Measurements from ENCODE around the gene CNTNAP4.

- TF ChIP-seq CTCF (IDR thresholded peaks at IDR 0.05 in 4 of 5, conservative IDR thresholded peaks at IDR 0.05 in 1 of 5), result no peak
- TF ChIP-seq POLR2A (IDR thresholded peaks at IDR 0.05), result no peak
Measured at GRCh38 chr16:76241755-76242154, 35.4 kb upstream of the CNTNAP4 start.

Data from gastrocnemius medialis (tissue), 4 donors.